ENCODE data around the gene ZFR.

DNA sequence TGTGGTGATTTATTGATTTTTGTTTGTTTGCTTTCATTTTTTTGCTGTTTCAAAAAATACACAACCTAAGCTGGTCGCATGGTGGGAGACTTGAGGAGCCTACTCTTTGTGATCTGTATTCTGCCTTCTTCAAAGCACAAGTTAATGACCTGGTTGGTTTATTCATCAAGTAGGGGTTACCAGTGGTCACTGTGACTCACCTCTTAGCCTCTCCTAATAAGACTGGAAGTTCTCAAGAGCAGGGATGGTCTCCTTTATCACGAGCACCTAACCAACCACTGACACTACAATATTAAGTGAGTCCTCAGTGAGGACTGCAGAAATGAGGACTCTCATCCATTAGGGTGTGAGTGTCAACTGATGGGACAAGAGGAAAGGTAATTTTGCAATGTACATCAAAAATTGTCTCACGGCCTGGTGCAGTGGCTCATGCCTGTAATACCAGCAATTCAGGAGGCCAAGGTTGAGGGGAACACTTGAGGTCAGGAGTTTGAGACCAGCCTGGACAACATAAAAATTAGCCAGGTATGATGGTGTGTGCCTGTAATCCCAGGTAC, 118.2 kb downstream of the ZFR start:
- TF ChIP-seq, protein P1, sequence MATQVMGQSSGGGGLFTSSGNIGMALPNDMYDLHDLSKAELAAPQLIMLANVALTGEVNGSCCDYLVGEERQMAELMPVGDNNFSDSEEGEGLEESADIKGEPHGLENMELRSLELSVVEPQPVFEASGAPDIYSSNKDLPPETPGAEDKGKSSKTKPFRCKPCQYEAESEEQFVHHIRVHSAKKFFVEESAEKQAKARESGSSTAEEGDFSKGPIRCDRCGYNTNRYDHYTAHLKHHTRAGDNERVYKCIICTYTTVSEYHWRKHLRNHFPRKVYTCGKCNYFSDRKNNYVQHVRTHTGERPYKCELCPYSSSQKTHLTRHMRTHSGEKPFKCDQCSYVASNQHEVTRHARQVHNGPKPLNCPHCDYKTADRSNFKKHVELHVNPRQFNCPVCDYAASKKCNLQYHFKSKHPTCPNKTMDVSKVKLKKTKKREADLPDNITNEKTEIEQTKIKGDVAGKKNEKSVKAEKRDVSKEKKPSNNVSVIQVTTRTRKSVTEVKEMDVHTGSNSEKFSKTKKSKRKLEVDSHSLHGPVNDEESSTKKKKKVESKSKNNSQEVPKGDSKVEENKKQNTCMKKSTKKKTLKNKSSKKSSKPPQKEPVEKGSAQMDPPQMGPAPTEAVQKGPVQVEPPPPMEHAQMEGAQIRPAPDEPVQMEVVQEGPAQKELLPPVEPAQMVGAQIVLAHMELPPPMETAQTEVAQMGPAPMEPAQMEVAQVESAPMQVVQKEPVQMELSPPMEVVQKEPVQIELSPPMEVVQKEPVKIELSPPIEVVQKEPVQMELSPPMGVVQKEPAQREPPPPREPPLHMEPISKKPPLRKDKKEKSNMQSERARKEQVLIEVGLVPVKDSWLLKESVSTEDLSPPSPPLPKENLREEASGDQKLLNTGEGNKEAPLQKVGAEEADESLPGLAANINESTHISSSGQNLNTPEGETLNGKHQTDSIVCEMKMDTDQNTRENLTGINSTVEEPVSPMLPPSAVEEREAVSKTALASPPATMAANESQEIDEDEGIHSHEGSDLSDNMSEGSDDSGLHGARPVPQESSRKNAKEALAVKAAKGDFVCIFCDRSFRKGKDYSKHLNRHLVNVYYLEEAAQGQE (IDR thresholded peaks at IDR 0.05; ENCODE audit: insufficient read depth in 1 of 2, low read depth in 2 of 2, low read length in 2 of 2) = no peak
- TF ChIP-seq POLR2AphosphoS5 (IDR thresholded peaks at IDR 0.05; ENCODE audit: low read depth, low read length) = no peak
